ENCODE data around the gene ACSL5. TPM values are rescaled to one million over a fixed set of nuclear protein-coding genes. Genes with fewer than 3 reads are reported as not detected.

ACSL5 gene
- polyA plus RNA-seq, 1 of the 3 experiments (the other 2 are of a cell fraction) = 0.08 TPM

DNA sequence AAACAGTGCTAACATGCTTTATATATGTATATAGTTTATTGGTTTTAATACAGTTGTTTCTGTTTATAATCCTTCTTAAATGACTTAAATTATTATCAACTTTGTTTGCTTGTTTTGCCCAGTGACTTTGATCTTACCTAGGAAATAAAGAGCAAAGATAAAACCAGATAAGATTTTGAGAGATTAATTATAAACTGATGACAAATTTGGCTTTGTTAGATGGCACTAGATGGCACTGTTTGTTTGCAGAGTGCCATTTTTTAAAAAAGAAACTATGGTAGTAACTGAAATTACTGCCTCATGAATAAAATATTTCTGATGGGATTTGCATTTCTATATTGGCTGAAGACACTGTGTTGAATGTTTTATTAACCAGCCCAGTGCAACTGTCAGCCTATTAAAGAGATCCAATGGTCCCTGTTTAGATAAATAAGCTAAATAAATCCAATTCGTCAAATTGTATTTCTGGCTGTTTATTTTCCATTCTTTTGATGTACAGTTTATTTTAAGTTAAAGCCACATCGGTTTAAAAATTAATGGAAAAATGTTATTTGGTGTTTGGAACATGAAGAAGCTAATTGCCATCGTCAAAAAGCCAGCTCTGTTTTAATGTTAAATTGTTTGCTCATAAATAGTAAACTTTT is 101.8 kb downstream of the ACSL5 start (continued):
- TF ChIP-seq CHD2 (IDR thresholded peaks at IDR 0.05; ENCODE audit: low read length, partially characterized antibody) = no peak
- TF ChIP-seq, protein P1, sequence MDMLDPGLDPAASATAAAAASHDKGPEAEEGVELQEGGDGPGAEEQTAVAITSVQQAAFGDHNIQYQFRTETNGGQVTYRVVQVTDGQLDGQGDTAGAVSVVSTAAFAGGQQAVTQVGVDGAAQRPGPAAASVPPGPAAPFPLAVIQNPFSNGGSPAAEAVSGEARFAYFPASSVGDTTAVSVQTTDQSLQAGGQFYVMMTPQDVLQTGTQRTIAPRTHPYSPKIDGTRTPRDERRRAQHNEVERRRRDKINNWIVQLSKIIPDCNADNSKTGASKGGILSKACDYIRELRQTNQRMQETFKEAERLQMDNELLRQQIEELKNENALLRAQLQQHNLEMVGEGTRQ (IDR thresholded peaks at IDR 0.05; ENCODE audit: borderline replicate concordance, low read depth, low read length) = no peak
- no peak for TF ChIP-seq TEAD4 (IDR thresholded peaks at IDR 0.05; ENCODE audit: borderline replicate concordance, insufficient read depth)
- TF ChIP-seq, protein P2, sequence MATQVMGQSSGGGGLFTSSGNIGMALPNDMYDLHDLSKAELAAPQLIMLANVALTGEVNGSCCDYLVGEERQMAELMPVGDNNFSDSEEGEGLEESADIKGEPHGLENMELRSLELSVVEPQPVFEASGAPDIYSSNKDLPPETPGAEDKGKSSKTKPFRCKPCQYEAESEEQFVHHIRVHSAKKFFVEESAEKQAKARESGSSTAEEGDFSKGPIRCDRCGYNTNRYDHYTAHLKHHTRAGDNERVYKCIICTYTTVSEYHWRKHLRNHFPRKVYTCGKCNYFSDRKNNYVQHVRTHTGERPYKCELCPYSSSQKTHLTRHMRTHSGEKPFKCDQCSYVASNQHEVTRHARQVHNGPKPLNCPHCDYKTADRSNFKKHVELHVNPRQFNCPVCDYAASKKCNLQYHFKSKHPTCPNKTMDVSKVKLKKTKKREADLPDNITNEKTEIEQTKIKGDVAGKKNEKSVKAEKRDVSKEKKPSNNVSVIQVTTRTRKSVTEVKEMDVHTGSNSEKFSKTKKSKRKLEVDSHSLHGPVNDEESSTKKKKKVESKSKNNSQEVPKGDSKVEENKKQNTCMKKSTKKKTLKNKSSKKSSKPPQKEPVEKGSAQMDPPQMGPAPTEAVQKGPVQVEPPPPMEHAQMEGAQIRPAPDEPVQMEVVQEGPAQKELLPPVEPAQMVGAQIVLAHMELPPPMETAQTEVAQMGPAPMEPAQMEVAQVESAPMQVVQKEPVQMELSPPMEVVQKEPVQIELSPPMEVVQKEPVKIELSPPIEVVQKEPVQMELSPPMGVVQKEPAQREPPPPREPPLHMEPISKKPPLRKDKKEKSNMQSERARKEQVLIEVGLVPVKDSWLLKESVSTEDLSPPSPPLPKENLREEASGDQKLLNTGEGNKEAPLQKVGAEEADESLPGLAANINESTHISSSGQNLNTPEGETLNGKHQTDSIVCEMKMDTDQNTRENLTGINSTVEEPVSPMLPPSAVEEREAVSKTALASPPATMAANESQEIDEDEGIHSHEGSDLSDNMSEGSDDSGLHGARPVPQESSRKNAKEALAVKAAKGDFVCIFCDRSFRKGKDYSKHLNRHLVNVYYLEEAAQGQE (IDR thresholded peaks at IDR 0.05; ENCODE audit: low read depth, low read length) = no peak
- no peak for TF ChIP-seq RFX5 (IDR thresholded peaks at IDR 0.05; ENCODE audit: low read length)
- no peak for TF ChIP-seq FOXM1 (IDR thresholded peaks at IDR 0.05; ENCODE audit: low read depth)
- TF ChIP-seq MEF2A (IDR thresholded peaks at IDR 0.05; ENCODE audit: borderline replicate concordance, low read depth) = no peak

Other genes starting within 250 kb of the ACSL5 start
- 2.1 and 3.9 TPM in 2 replicates for gene GPAM, start 190.4 kb upstream of the ACSL5 start, polyA plus RNA-seq (2012; rRNA removed)
- gene TECTB, start 90.7 kb upstream of the ACSL5 start, polyA plus RNA-seq (2012; rRNA removed) = not detected in 2 replicates
- 12.5 and 20.7 TPM in 2 replicates for gene ZDHHC6, start 72.8 kb downstream of the ACSL5 start, polyA plus RNA-seq (2012; rRNA removed)
- gene VTI1A, start 73.1 kb downstream of the ACSL5 start, polyA plus RNA-seq (2012; rRNA removed) = 8.3 and 12.4 TPM in 2 replicates